Adrenal gland (tissue), 12 donors: Measurements from ENCODE around the gene CDK5R1. TPM values are rescaled to one million over a fixed set of nuclear protein-coding genes. Genes with fewer than 3 reads are reported as not detected.

ENCODE experiments used
- DNase-seq, 7 donors: peaks; one replicate each; pipeline ENCODE4 v3.0.0-alpha.2; 2019 to 2020
- H3K27ac ChIP-seq, 5 donors: fragments of 200-600 bp; sonication (generic) in 4 of 5; 1 replicate in 3 of 5; 2 replicates in 2 of 5; pipeline versions ENCODE4 v1.5.1 to v1.8.0; 2016 to 2020; ENCODE audit warnings: mild to moderate bottlenecking in 1 of 5
- H3K27me3 ChIP-seq: fragments of 200-600 bp; 2 replicates; pipeline ENCODE4 v1.8.0; 2021
- H3K36me3 ChIP-seq, 2 donors: fragments of 200-600 bp; replicated peaks in 1 of 2; 1 replicate in 1 of 2; 2 replicates in 1 of 2; pipeline versions ENCODE4 v1.5.1 to v1.8.0; 2018 to 2022
- H3K4me1 ChIP-seq, 2 donors: fragments of 200-600 bp; replicated peaks in 1 of 2; 1 replicate in 1 of 2; 2 replicates in 1 of 2; pipeline versions ENCODE4 v1.5.1 to v1.8.0; 2018 to 2021
- H3K4me3 ChIP-seq, 4 donors: fragments of 200-600 bp; sonication (generic) in 3 of 4; one replicate each; pipeline ENCODE4 v1.5.1; 2016 to 2018
- H3K9me3 ChIP-seq, 3 donors: fragments of 200-600 bp; sonication (generic) in 1 of 3; replicated peaks in 1 of 3; 1 replicate in 2 of 3; 2 replicates in 1 of 3; pipeline versions ENCODE4 v1.5.1 to v1.8.0; 2016 to 2021
- CTCF ChIP-seq, 6 experiments: fragments of 450-650 bp in 4 of 6; fragments of 200-600 bp in 2 of 6; sonication (generic) in 1 of 6; IDR thresholded peaks; 1 replicate in 5 of 6; 2 replicates in 1 of 6; pipeline versions ENCODE4 v1.5.1 to v1.8.0; 2016 to 2021; ENCODE audit warnings: antibody characterized with exemption in 6 of 6, mild to moderate bottlenecking in 2 of 6, moderate library complexity in 1 of 6
- POLR2A ChIP-seq, 2 donors: fragments of 450-650 bp; IDR thresholded peaks; one replicate each; pipeline ENCODE4 v1.6.1; 2017; ENCODE audit warnings: antibody characterized with exemption in 2 of 2, mild to moderate bottlenecking in 2 of 2, moderate library complexity in 1 of 2
- WGBS, 4 donors: extraction: QIAGEN DNeasy Blood & Tissue Kit in 2 of 4; methylation state at CpG; one replicate each; pipeline versions ENCODE4 v1.1.5 to v1.1.7; 2013 to 2017; 5-methylcytosine and 5-hydroxymethylcytosine counted together
- intact Hi-C, 2 donors: fragments of 100-400 bp; cut with DNase I; formaldehyde crosslinking; loops; one replicate each; pipeline versions ENCODE4 v1.14.1 to v1.15.0; 2022 to 2023
- polyA plus RNA-seq, 3 donors: library from polyadenylated mRNA; stranded (reverse); fragments of 200-250 nt in 2 of 3; fragments of 350-450 nt in 1 of 3; fragmentation: Illumina TruSeq in 1 of 3; extraction: RNeasy Lipid Tissue Mini Kit (QIAGEN cat#74804) in 1 of 3; gene quantifications; one replicate each; pipeline ENCODE4 v1.2.3, GENCODE V29; 2013 to 2014
- total RNA-seq, 9 donors: library from RNA; depleted of rRNA in 4 of 9; stranded (reverse); fragments of >200 nt in 4 of 9; fragments of 120-200 nt in 1 of 9; fragmentation: NEBNext Ultra II Directional in 1 of 9; extraction: Animal tissue kit (Norgen Biotek cat#: 25700) in 1 of 9; gene quantifications; one replicate each; pipeline versions ENCODE4 v1.1.0 to v1.2.4, GENCODE V29; 2013 to 2023
- donor health status: healthy with polysubstance abuse.
- donor health status: Bipolar disorder and iron deficiency.
- donor health status: DM: yes; HTN: yes; CAD: no.
- donor health status: DM: no; HTN: no; CAD: no.
- donor health status: DM: no; HTN: no; CAD: no.
- donor health status: DM: yes; HTN: yes; CAD: no.

Gene CDK5R1
- total and polyA plus RNA-seq, 12 donors, result 0.98 to 4.5 (median 2.7) TPM

- intact Hi-C loops, result loop anchor here (10.0 kb wide), 2 partner anchors 259 to 269 kb away; no protein-coding TSS in a partner anchor
Measured at GRCh38 chr17:32486111-32486700, 587 bp upstream of the CDK5R1 start.

GRCh38 chr17:32487473-32488176, 832 bp downstream of the CDK5R1 start:
- H3K27ac ChIP-seq, result peak overlapping the region in 3 of 5 donors; percentile 43 to 96 (median 56)
- peaks cover 0 to 2% of the 10 kb centered on the region in 2 donors for H3K36me3 ChIP-seq
- peak in 5 of 7 donors; percentile 35 to 69 (median 43) for DNase-seq
- TF ChIP-seq POLR2A (IDR thresholded peaks at IDR 0.05) (no peak), CTCF (IDR thresholded peaks at IDR 0.05) (no peak)
- 27 to 68% (median 34%) methylated on average over 12 to 59 of the region's 59 CpGs for WGBS, 4 donors
- intact Hi-C loops, result loop anchor here (10.0 kb wide), 2 partner anchors 257 to 267 kb away; no protein-coding TSS in a partner anchor
- no peaks in the 10 kb centered on the region for H3K9me3 ChIP-seq
- H3K4me1 ChIP-seq, result peaks cover 30 to 38% of the 10 kb centered on the region in 2 donors
- H3K4me3 ChIP-seq, result peak overlapping the region in 1 of 4 donors; percentile 86
- no peaks in the 10 kb centered on the region for H3K27me3 ChIP-seq

More at GRCh38 chr17:32486111-32486700, 587 bp upstream of the CDK5R1 start:
- Histone ChIP-seq H3K36me3 (peaks cover 0 to 17% of the 10 kb centered on the region in 2 donors), H3K27me3 (no peaks in the 10 kb centered on the region), H3K4me1 (peaks cover 24 to 26% of the 10 kb centered on the region in 2 donors), H3K9me3 (no peaks in the 10 kb centered on the region), H3K27ac (peak overlapping the region; percentile 77 to 96 (median 93)), H3K4me3 (peak overlapping the region in 1 of 4 donors; percentile 86)
- 4 to 17% (median 9%) methylated on average over 6 to 72 of the region's 72 CpGs for WGBS, 4 donors
- TF ChIP-seq CTCF (IDR thresholded peaks at IDR 0.05) (no peak), POLR2A (IDR thresholded peaks at IDR 0.05) (peak in 1 of 2 donors; percentile 80)
- DNase-seq, result peak; percentile 78 to 88 (median 82)

- intact Hi-C loops, result loop anchor here (10.0 kb wide), 2 partner anchors 257 to 267 kb away; no protein-coding TSS in a partner anchor
- H3K27me3 ChIP-seq, result no peaks in the 10 kb centered on the region
- H3K4me1 ChIP-seq, result peaks cover 28 to 34% of the 10 kb centered on the region in 2 donors
- H3K27ac ChIP-seq, result peak overlapping the region in 1 of 5 donors; percentile 56
- H3K36me3 ChIP-seq, result no peaks in the 10 kb centered on the region
- WGBS, 4 donors, result 90 to 96% (median 94%) methylated on average over 15 to 16 of the region's 16 CpGs
- H3K4me3 ChIP-seq, result no peak overlapping the region
- no peaks in the 10 kb centered on the region for H3K9me3 ChIP-seq
- TF ChIP-seq CTCF (IDR thresholded peaks at IDR 0.05) (no peak), POLR2A (IDR thresholded peaks at IDR 0.05) (no peak)
- DNase-seq, result peak in 1 of 7 donors; percentile 17
Measured at GRCh38 chr17:32488177-32488542, 1.4 kb downstream of the CDK5R1 start.

GRCh38 chr17:32488604-32489180, 1.9 kb downstream of the CDK5R1 start:
- H3K4me1 ChIP-seq, result peaks cover 23 to 29% of the 10 kb centered on the region in 2 donors
- WGBS, 4 donors, result 92 to 96% (median 93%) methylated on average over 12 to 13 of the region's 13 CpGs
- H3K27me3 ChIP-seq, result no peaks in the 10 kb centered on the region
- no peak overlapping the region for H3K27ac ChIP-seq
- TF ChIP-seq CTCF (IDR thresholded peaks at IDR 0.05), result no peak
- TF ChIP-seq POLR2A (IDR thresholded peaks at IDR 0.05), result no peak
- H3K4me3 ChIP-seq, result no peak overlapping the region
- no peak for DNase-seq
- intact Hi-C loops, result loop anchor here (10.0 kb wide), 2 partner anchors 256 to 266 kb away; no protein-coding TSS in a partner anchor
- no peaks in the 10 kb centered on the region for H3K36me3 ChIP-seq
- no peaks in the 10 kb centered on the region for H3K9me3 ChIP-seq
